GM18520 (cell line): Measurements from ENCODE around the gene GCHFR.

Experiments used
- ATAC-seq: cut with Tn5 transposase; IDR thresholded peaks from one replicate; pipeline ENCODE4 v1.9.1; 2021; ENCODE audit not compliant: unreplicated experiment

The GCHFR gene

DNA sequence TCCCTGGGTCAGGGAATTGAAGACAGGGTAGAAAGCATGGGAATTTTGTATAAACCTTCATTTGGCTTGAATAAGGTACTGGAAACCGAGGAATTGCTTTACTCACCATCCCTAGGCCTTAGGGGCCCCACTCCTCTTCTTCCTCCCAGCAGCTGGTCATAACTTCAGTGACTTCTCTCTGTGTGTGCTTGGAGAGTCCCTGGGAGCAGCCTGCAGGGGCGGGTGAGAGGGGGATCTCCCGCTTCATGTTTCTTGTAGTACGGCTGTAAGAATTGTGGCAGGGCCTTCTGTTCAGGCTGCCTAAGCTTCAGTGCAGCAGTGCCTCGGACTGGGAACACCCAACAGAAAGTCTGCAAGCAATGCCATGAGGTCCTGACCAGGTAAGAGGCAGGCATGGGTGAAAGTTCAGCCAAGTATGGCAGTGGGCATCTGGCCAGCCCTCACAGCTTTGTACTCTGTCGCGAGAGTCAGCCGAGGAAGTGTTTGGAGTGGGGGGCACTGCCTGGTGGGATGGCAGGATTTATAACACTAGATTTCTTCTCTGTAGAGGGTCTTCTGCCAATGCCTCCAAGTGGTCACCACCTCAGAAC, 45.1 kb downstream of the GCHFR start:
- no peak for ATAC-seq

DNA sequence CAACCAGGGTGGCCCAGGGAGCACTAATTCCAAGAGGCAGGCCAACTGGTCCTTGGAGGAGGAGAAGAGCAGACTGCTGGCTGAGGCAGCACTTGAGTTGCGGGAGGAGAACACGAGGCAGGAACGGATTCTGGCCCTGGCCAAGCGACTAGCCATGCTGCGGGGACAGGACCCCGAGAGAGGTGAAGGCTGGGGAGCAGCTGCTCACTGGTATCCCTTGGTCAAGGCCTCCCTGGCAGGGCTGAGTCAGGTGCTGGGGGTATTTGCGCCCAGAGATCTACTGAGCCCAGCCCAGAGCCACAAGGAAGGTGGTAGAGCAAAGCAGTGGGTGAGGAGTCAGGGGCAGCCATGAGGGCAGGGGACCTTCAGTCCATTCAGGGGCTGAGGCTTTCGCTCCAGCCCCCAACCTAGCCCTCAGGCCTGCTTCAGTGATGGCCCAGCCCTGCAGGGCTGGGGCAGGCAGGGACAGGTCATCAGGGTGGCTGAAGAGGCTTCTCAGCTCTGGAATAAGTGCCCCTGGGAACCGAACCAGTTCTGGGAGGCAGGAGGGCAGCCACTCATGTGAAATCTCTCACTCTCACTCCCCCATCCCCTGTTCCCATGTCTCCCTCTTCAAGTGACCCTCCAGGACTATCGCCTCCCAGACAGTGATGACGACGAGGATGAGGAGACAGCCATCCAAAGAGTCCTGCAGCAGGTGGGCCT, 49.0 kb downstream of the GCHFR start:
- ATAC-seq = no peak

DNA sequence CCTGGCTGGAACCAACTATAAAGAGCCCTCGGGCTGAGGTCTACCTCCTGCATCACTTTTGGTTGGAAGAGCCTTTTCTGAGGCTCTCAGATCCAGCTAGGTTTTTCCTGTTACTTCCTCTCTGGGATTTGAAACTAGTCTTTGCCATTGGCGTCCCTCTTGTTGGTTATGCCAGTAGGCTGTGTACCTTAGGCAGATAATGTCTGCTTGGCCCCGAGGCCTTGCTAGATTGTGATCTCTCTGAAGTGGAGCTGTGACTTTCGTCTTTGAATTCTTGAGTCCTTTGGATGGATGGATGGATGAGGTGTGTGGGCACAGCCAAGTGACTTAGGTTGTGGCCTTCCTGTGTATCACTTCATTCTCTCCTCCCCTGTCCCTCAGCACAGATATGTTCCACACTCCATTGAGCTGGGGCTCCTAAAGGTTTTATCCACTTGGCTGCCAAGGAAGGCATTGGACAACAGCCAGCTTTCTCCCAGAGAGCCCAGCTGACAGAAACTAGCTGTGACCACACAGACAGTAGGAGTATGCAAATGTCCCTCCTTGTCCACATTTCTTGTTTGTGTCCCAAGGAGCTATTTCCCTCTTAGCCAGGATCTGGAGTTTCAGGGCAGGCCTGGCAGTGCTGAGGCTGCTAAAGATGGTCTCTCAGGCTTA, 51.3 kb downstream of the GCHFR start:
- no peak for ATAC-seq
